ENCODE data around the gene ADAM23. TPM values are rescaled to one million over a fixed set of nuclear protein-coding genes. Genes with fewer than 3 reads are reported as not detected.

Gene ADAM23
- total and polyA plus RNA-seq, 2 of the 13 experiments (the other 11 are each of a cell fraction or from before 2014, with no cell fraction given): 0.04 TPM; not detected in 1

DNA sequence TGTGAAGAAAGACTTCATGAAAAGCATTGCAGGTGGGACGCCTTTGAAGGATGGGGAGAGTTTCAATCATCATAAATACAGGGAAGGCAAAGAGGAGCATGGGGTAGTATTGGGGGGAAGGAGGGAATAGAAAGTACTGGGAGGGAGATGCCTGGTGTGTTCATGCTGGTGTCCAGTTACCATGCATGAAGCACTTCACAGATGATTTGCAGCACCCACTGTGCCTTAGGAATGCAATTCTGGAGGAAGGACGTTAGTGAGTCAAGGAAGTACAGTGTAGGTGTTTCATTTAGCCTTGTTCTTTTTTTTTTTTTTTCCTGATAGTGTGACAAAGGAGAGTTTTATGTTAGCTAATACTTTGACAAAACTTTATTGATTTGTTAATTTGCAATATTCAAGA, 36.8 kb downstream of the ADAM23 start (continued):
- TF ChIP-seq, protein P1, sequence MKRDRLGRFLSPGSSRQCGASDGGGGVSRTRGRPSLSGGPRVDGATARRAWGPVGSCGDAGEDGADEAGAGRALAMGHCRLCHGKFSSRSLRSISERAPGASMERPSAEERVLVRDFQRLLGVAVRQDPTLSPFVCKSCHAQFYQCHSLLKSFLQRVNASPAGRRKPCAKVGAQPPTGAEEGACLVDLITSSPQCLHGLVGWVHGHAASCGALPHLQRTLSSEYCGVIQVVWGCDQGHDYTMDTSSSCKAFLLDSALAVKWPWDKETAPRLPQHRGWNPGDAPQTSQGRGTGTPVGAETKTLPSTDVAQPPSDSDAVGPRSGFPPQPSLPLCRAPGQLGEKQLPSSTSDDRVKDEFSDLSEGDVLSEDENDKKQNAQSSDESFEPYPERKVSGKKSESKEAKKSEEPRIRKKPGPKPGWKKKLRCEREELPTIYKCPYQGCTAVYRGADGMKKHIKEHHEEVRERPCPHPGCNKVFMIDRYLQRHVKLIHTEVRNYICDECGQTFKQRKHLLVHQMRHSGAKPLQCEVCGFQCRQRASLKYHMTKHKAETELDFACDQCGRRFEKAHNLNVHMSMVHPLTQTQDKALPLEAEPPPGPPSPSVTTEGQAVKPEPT (CRISPR knock-in tag; IDR thresholded peaks at IDR 0.05; ENCODE audit: low read depth): no peak
- no peak for TF ChIP-seq ZBTB42 (CRISPR knock-in tag; IDR thresholded peaks at IDR 0.05)
- no peak for TF ChIP-seq GZF1 (CRISPR knock-in tag; IDR thresholded peaks at IDR 0.05)
- TF ChIP-seq, protein P2, sequence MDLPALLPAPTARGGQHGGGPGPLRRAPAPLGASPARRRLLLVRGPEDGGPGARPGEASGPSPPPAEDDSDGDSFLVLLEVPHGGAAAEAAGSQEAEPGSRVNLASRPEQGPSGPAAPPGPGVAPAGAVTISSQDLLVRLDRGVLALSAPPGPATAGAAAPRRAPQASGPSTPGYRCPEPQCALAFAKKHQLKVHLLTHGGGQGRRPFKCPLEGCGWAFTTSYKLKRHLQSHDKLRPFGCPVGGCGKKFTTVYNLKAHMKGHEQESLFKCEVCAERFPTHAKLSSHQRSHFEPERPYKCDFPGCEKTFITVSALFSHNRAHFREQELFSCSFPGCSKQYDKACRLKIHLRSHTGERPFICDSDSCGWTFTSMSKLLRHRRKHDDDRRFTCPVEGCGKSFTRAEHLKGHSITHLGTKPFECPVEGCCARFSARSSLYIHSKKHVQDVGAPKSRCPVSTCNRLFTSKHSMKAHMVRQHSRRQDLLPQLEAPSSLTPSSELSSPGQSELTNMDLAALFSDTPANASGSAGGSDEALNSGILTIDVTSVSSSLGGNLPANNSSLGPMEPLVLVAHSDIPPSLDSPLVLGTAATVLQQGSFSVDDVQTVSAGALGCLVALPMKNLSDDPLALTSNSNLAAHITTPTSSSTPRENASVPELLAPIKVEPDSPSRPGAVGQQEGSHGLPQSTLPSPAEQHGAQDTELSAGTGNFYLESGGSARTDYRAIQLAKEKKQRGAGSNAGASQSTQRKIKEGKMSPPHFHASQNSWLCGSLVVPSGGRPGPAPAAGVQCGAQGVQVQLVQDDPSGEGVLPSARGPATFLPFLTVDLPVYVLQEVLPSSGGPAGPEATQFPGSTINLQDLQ (CRISPR knock-in tag; IDR thresholded peaks at IDR 0.05): no peak
- TF ChIP-seq JUNB (CRISPR knock-in tag; IDR thresholded peaks at IDR 0.05; ENCODE audit: borderline replicate concordance): no peak

DNA sequence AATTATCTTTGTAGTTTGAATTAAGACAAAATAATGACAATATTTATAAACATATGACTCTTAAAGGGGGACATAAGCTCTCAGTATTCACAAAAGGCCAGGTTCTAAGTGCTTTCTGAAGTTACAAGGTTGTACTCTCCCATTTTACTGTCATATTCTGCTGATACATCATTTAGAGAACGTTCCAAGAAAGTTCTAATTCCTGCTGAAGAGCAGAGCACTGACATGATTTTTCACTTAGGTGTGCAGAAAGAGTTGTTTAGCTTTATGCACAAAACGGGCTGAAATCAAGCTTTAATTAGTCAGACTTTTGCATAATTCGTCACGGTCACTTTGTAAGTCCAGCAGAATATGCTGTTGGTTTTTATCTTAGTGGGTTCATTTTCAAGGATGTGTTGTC, 37.3 kb downstream of the ADAM23 start:
- Histone ChIP-seq H3K36me3 (replicated peaks in 1 of 2; ENCODE audit: control insufficient read depth in 1 of 2, insufficient read depth in 2 of 2, low read length in 2 of 2) (no peaks in the 10 kb centered on the region), H3K27ac (ENCODE audit: extremely low read length, insufficient read depth, low read length) (no peak overlapping the region), H4K20me1 (ENCODE audit: insufficient read depth, low read length) (no peaks in the 10 kb centered on the region), H3K9ac (ENCODE audit: insufficient read depth, low read depth, low read length) (no peak overlapping the region), H3K27me3 (ENCODE audit: control insufficient read depth in 1 of 2, insufficient read depth in 2 of 2, low read length in 2 of 2) (no peaks in the 10 kb centered on the region), H3K4me3 (replicated peaks in 1 of 3; ENCODE audit: insufficient read depth in 1 of 3, low read depth in 2 of 3, low read length in 3 of 3) (no peak overlapping the region), H3K9me3 (ENCODE audit: low read length) (no peaks in the 10 kb centered on the region), H3K4me2 (ENCODE audit: low read depth, low read length) (no peak overlapping the region), H3K79me2 (ENCODE audit: insufficient read depth, low read length) (no peaks in the 10 kb centered on the region), H2AFZ (ENCODE audit: low read length) (no peak overlapping the region), H3K4me1 (ENCODE audit: insufficient read depth, low read length) (no peaks in the 10 kb centered on the region)
- in situ Hi-C loops (cut with HindIII; ENCODE audit: extremely low pct_ligation_motif_present, low pct_unique_long_range_greater_than_20kb): no loop called here
- ATAC-seq: no peak
- intact Hi-C loops (cut with micrococcal nuclease; ENCODE audit: unreplicated experiment): loop anchor here (1.0 kb wide), 1 partner anchor 48 kb away; no protein-coding TSS in a partner anchor
- WGBS (ENCODE audit: low lambda C conversion rate): 0% methylated on average over 4 of the region's 4 CpGs
- no peak for DNase-seq (ENCODE audit: low spot score)
- ChIA-PET POLR2A (no interaction called here), CTCF (ENCODE audit: low intra/inter-chr PET ratio, low total read pairs) (no interaction called here)
- no peak for FAIRE-seq
- no TSS peak for BruUV-seq (replicated peaks)
- no peak for TF ChIP-seq KLF12 (CRISPR knock-in tag; IDR thresholded peaks at IDR 0.05; ENCODE audit: borderline replicate concordance)
- TF ChIP-seq, protein P3, sequence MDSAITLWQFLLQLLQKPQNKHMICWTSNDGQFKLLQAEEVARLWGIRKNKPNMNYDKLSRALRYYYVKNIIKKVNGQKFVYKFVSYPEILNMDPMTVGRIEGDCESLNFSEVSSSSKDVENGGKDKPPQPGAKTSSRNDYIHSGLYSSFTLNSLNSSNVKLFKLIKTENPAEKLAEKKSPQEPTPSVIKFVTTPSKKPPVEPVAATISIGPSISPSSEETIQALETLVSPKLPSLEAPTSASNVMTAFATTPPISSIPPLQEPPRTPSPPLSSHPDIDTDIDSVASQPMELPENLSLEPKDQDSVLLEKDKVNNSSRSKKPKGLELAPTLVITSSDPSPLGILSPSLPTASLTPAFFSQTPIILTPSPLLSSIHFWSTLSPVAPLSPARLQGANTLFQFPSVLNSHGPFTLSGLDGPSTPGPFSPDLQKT (CRISPR knock-in tag; IDR thresholded peaks at IDR 0.05; ENCODE audit: borderline replicate concordance): no peak
- TF ChIP-seq, protein P4, sequence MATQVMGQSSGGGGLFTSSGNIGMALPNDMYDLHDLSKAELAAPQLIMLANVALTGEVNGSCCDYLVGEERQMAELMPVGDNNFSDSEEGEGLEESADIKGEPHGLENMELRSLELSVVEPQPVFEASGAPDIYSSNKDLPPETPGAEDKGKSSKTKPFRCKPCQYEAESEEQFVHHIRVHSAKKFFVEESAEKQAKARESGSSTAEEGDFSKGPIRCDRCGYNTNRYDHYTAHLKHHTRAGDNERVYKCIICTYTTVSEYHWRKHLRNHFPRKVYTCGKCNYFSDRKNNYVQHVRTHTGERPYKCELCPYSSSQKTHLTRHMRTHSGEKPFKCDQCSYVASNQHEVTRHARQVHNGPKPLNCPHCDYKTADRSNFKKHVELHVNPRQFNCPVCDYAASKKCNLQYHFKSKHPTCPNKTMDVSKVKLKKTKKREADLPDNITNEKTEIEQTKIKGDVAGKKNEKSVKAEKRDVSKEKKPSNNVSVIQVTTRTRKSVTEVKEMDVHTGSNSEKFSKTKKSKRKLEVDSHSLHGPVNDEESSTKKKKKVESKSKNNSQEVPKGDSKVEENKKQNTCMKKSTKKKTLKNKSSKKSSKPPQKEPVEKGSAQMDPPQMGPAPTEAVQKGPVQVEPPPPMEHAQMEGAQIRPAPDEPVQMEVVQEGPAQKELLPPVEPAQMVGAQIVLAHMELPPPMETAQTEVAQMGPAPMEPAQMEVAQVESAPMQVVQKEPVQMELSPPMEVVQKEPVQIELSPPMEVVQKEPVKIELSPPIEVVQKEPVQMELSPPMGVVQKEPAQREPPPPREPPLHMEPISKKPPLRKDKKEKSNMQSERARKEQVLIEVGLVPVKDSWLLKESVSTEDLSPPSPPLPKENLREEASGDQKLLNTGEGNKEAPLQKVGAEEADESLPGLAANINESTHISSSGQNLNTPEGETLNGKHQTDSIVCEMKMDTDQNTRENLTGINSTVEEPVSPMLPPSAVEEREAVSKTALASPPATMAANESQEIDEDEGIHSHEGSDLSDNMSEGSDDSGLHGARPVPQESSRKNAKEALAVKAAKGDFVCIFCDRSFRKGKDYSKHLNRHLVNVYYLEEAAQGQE (IDR thresholded peaks at IDR 0.05; ENCODE audit: borderline replicate concordance in 1 of 2, low read depth in 1 of 2, low read length in 2 of 2): no peak
- no peak for TF ChIP-seq ZNF317 (CRISPR knock-in tag; IDR thresholded peaks at IDR 0.05)
- TF ChIP-seq HNF4A (CRISPR knock-in tag; IDR thresholded peaks at IDR 0.05): no peak
- TF ChIP-seq ZNF776 (CRISPR knock-in tag; IDR thresholded peaks at IDR 0.05): no peak
- TF ChIP-seq JUND (CRISPR knock-in tag; IDR thresholded peaks at IDR 0.05): no peak
- TF ChIP-seq MAFF (IDR thresholded peaks at IDR 0.05; ENCODE audit: low read depth, low read length): peak; percentile 77
- TF ChIP-seq AGO2 (optimal IDR thresholded peaks at IDR 0.05; ENCODE audit: low read depth, low read length): no peak
- no peak for TF ChIP-seq ZNF17 (CRISPR knock-in tag; IDR thresholded peaks at IDR 0.05)

Measured in HepG2 (cell line).